HAP-1 (cell line): ENCODE data around the gene CDH9.

Experiments
- DNase-seq, 2 experiments: peaks; one replicate each; pipeline ENCODE4 v3.0.0-alpha.2; 2016 to 2020; ENCODE audit warnings: low spot score in 2 of 2
- H3K27me3 ChIP-seq: fragments of 250-450 bp; sonication (Bioruptor Pico); 2 replicates; pipeline ENCODE4 v1.5.1; 2020; ENCODE audit warnings: low read depth, mild to moderate bottlenecking, moderate library complexity
- H3K36me3 ChIP-seq: fragments of 250-450 bp; sonication (Bioruptor Pico); replicated peaks from 2 replicates; pipeline ENCODE4 v1.5.1; 2020; ENCODE audit warnings: mild to moderate bottlenecking
- H3K4me1 ChIP-seq: fragments of 250-450 bp; sonication (Bioruptor Pico); 2 replicates; pipeline ENCODE4 v1.5.1; 2020; ENCODE audit warnings: mild to moderate bottlenecking
- H3K4me3 ChIP-seq: fragments of 250-450 bp; sonication (Bioruptor Pico); 2 replicates; pipeline ENCODE4 v1.5.1; 2020; ENCODE audit warnings: mild to moderate bottlenecking, moderate library complexity
- H3K9me3 ChIP-seq: fragments of 250-450 bp; sonication (Bioruptor Pico); 2 replicates; pipeline ENCODE4 v1.5.1; 2020; ENCODE audit warnings: mild to moderate bottlenecking, moderate library complexity
- in situ Hi-C: fragments of 300-500 bp; cut with MboI; formaldehyde crosslinking; loops from 3 replicates; pipeline ENCODE4 v1.14.3; 2020; ENCODE audit warnings: low sequenced_read_pairs, inconsistent platforms, mixed read lengths

CDH9 gene

GRCh38 chr5:27038476-27038875 lies at the start of gene CDH9:
TSS of gene CDH9 (minus strand) at chr5:27038586. CDS start at chr5:26988333, 50,253 bp downstream.
- in situ Hi-C loops, result no loop called here
- Histone ChIP-seq H3K27me3 (no peaks in the 10 kb centered on the region), H3K9me3 (no peaks in the 10 kb centered on the region), H3K36me3 (no peaks in the 10 kb centered on the region), H3K4me1 (peaks cover 39% of the 10 kb centered on the region), H3K4me3 (peak within 1 kb of the TSS; percentile 22)
- DNase-seq, result peak; percentile 49 to 65

- in situ Hi-C loops, result no loop called here
- H3K4me1 ChIP-seq, result peaks cover 24% of the 10 kb centered on the region
Measured at GRCh38 chr5:27087747-27088146, 49.4 kb upstream of the CDH9 start.

GRCh38 chr5:27083449-27084415 lies 45.3 kb upstream of the CDH9 start:
- DNase-seq, result peak; percentile 65 to 94
- H3K9me3 ChIP-seq, result peaks cover 7% of the 10 kb centered on the region
- no peaks in the 10 kb centered on the region for H3K27me3 ChIP-seq
- in situ Hi-C loops, result no loop called here
- H3K4me3 ChIP-seq, result no peak overlapping the region
- H3K36me3 ChIP-seq, result no peaks in the 10 kb centered on the region
- peaks cover 30% of the 10 kb centered on the region for H3K4me1 ChIP-seq

More at GRCh38 chr5:27087747-27088146, 49.4 kb upstream of the CDH9 start:
- H3K4me3 ChIP-seq, result no peak overlapping the region
- H3K36me3 ChIP-seq, result no peaks in the 10 kb centered on the region
- H3K9me3 ChIP-seq, result no peaks in the 10 kb centered on the region
- no peak for DNase-seq
- no peaks in the 10 kb centered on the region for H3K27me3 ChIP-seq

GRCh38 chr5:27080147-27080546 lies 41.8 kb upstream of the CDH9 start:
- in situ Hi-C loops, result no loop called here
- Histone ChIP-seq H3K4me3 (no peak overlapping the region), H3K4me1 (peaks cover 24% of the 10 kb centered on the region), H3K27me3 (no peaks in the 10 kb centered on the region), H3K36me3 (no peaks in the 10 kb centered on the region), H3K9me3 (peaks cover 10% of the 10 kb centered on the region)
- DNase-seq, result peak in 1 of 2 experiments; percentile 15

GRCh38 chr5:27062451-27062850 lies 24.1 kb upstream of the CDH9 start:
- Histone ChIP-seq H3K4me3 (no peak overlapping the region), H3K36me3 (no peaks in the 10 kb centered on the region), H3K9me3 (no peaks in the 10 kb centered on the region), H3K4me1 (no peaks in the 10 kb centered on the region), H3K27me3 (no peaks in the 10 kb centered on the region)
- no peak for DNase-seq
- in situ Hi-C loops, result no loop called here

GRCh38 chr5:27048510-27048909 lies 10.1 kb upstream of the CDH9 start:
- Histone ChIP-seq H3K27me3 (no peaks in the 10 kb centered on the region), H3K9me3 (no peaks in the 10 kb centered on the region), H3K36me3 (no peaks in the 10 kb centered on the region), H3K4me1 (peaks cover 4% of the 10 kb centered on the region; the same call in 1 of the 2 replicates), H3K4me3 (no peak overlapping the region)
- DNase-seq, result no peak
- in situ Hi-C loops, result no loop called here

GRCh38 chr5:27041372-27041771 lies 3.0 kb upstream of the CDH9 start:
- Histone ChIP-seq H3K9me3 (no peaks in the 10 kb centered on the region), H3K4me1 (peaks cover 13% of the 10 kb centered on the region), H3K4me3 (no peak overlapping the region), H3K36me3 (no peaks in the 10 kb centered on the region), H3K27me3 (no peaks in the 10 kb centered on the region)
- DNase-seq, result no peak
- in situ Hi-C loops, result no loop called here

- no peak overlapping the region for H3K4me3 ChIP-seq
- no peaks in the 10 kb centered on the region for H3K36me3 ChIP-seq
- in situ Hi-C loops, result no loop called here
- DNase-seq, result peak; percentile 70 to 99
- peaks cover 39% of the 10 kb centered on the region for H3K4me1 ChIP-seq
- H3K9me3 ChIP-seq, result no peaks in the 10 kb centered on the region
- no peaks in the 10 kb centered on the region for H3K27me3 ChIP-seq
Measured at GRCh38 chr5:27034565-27034964, 3.8 kb downstream of the CDH9 start.

GRCh38 chr5:27026801-27027200 lies 11.6 kb downstream of the CDH9 start:
- Histone ChIP-seq H3K4me1 (no peaks in the 10 kb centered on the region), H3K27me3 (no peaks in the 10 kb centered on the region), H3K9me3 (no peaks in the 10 kb centered on the region), H3K4me3 (no peak overlapping the region), H3K36me3 (no peaks in the 10 kb centered on the region)
- in situ Hi-C loops, result no loop called here
- DNase-seq, result no peak

- Histone ChIP-seq H3K9me3 (no peaks in the 10 kb centered on the region), H3K4me3 (no peak overlapping the region), H3K36me3 (no peaks in the 10 kb centered on the region), H3K27me3 (no peaks in the 10 kb centered on the region), H3K4me1 (no peaks in the 10 kb centered on the region)
- no peak for DNase-seq
- in situ Hi-C loops, result no loop called here
Measured at GRCh38 chr5:27026063-27026462, 12.3 kb downstream of the CDH9 start.

GRCh38 chr5:27021471-27021870 lies 16.9 kb downstream of the CDH9 start:
- Histone ChIP-seq H3K36me3 (no peaks in the 10 kb centered on the region), H3K4me1 (no peaks in the 10 kb centered on the region), H3K27me3 (no peaks in the 10 kb centered on the region), H3K9me3 (no peaks in the 10 kb centered on the region), H3K4me3 (no peak overlapping the region)
- in situ Hi-C loops, result no loop called here
- no peak for DNase-seq

- in situ Hi-C loops, result no loop called here
- Histone ChIP-seq H3K27me3 (no peaks in the 10 kb centered on the region), H3K9me3 (no peaks in the 10 kb centered on the region), H3K36me3 (no peaks in the 10 kb centered on the region), H3K4me1 (no peaks in the 10 kb centered on the region), H3K4me3 (no peak overlapping the region)
- peak in 1 of 2 experiments; percentile 57 for DNase-seq
Measured at GRCh38 chr5:27020973-27021372, 17.4 kb downstream of the CDH9 start.

- Histone ChIP-seq H3K4me1 (no peaks in the 10 kb centered on the region), H3K27me3 (no peaks in the 10 kb centered on the region), H3K4me3 (no peak overlapping the region), H3K36me3 (no peaks in the 10 kb centered on the region), H3K9me3 (no peaks in the 10 kb centered on the region)
- no peak for DNase-seq
- in situ Hi-C loops, result no loop called here
Measured at GRCh38 chr5:27015758-27016157, 22.6 kb downstream of the CDH9 start.

GRCh38 chr5:27011274-27011673 lies 27.1 kb downstream of the CDH9 start:
- no peaks in the 10 kb centered on the region for H3K27me3 ChIP-seq
- H3K4me1 ChIP-seq, result no peaks in the 10 kb centered on the region
- no peak overlapping the region for H3K4me3 ChIP-seq
- H3K36me3 ChIP-seq, result no peaks in the 10 kb centered on the region
- in situ Hi-C loops, result no loop called here
- DNase-seq, result no peak
- no peaks in the 10 kb centered on the region for H3K9me3 ChIP-seq
